ENCODE results near the gene COL6A3. TPM values are rescaled to one million over a fixed set of nuclear protein-coding genes. Genes with fewer than 3 reads are reported as not detected.

Gene COL6A3
- total and polyA plus RNA-seq, 2 donors (not counting 1 experiment from before 2014, with no cell fraction given) = 316 to 1,525 TPM

DNA sequence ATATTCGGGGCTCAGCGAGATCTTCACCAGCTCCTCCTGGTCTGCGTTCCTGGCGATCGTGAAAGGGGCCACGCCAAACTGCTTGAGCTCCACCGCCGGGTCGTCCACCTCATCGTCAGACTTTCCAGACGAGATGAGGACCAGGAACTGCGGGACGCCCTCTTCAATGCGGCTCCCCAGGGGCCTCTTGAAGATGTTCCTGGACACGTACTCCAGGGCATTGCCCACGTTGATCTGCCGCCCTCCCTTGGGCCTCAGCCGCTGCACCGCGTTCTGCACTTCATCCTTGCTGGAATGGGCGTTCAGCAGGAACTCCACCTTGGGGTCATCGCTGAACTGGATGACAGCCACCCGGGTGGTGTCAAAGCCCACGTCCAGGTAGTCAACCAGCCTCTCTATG, 42.1 kb downstream of the COL6A3 start:
- peaks cover 56% of the 10 kb centered on the region for H3K36me3 ChIP-seq (ENCODE audit: control insufficient read depth, insufficient read depth, low read length)
- DNase-seq (ENCODE audit: low read depth in 2 of 2) = no peak
- H3K4me3 ChIP-seq (replicated peaks in 1 of 4; ENCODE audit: control extremely low read depth in 1 of 4, insufficient read depth in 1 of 4, low read depth in 3 of 4, low read length in 4 of 4) = no peak overlapping the region
- H3K4me1 ChIP-seq (ENCODE audit: control insufficient read depth, extremely low read depth, insufficient read depth, low read length) = no peaks in the 10 kb centered on the region
- H3K27ac ChIP-seq (ENCODE audit: insufficient read depth, low read length) = no peak overlapping the region
- peaks cover 78% of the 10 kb centered on the region for H3K79me2 ChIP-seq (ENCODE audit: control insufficient read depth, insufficient read depth, low read length)
- no peaks in the 10 kb centered on the region for H3K27me3 ChIP-seq (ENCODE audit: control insufficient read depth, insufficient read depth, low read length)
- no peak overlapping the region for H3K4me2 ChIP-seq (ENCODE audit: extremely low read depth, insufficient read depth, low read length)
- H4K20me1 ChIP-seq (ENCODE audit: control insufficient read depth, extremely low read depth, insufficient read depth, low read length) = no peaks in the 10 kb centered on the region
- H3K9me3 ChIP-seq (ENCODE audit: control insufficient read depth, insufficient read depth, low read depth, low read length) = no peaks in the 10 kb centered on the region
- H3K9ac ChIP-seq (ENCODE audit: insufficient read depth, low read length) = no peak overlapping the region
- no peak overlapping the region for H2AFZ ChIP-seq (ENCODE audit: low read length)
- TF ChIP-seq CTCF (conservative IDR thresholded peaks at IDR 0.05 in 1 of 2, IDR thresholded peaks at IDR 0.05 in 1 of 2; ENCODE audit: low read depth in 1 of 2, low read length in 2 of 2) (no peak), EZH2 (IDR thresholded peaks at IDR 0.05; ENCODE audit: low read length, missing control alignments) (no peak)

- no peak overlapping the region for H3K9ac ChIP-seq (ENCODE audit: insufficient read depth, low read length)
- H4K20me1 ChIP-seq (ENCODE audit: control insufficient read depth, extremely low read depth, insufficient read depth, low read length) = no peaks in the 10 kb centered on the region
- no peak overlapping the region for H2AFZ ChIP-seq (ENCODE audit: low read length)
- H3K4me2 ChIP-seq (ENCODE audit: extremely low read depth, insufficient read depth, low read length) = no peak overlapping the region
- no peaks in the 10 kb centered on the region for H3K27me3 ChIP-seq (ENCODE audit: control insufficient read depth, insufficient read depth, low read length)
- TF ChIP-seq EZH2 (IDR thresholded peaks at IDR 0.05; ENCODE audit: low read length, missing control alignments) = no peak
- H3K27ac ChIP-seq (ENCODE audit: insufficient read depth, low read length) = no peak overlapping the region
- peaks cover 56% of the 10 kb centered on the region for H3K79me2 ChIP-seq (ENCODE audit: control insufficient read depth, insufficient read depth, low read length)
- peaks cover 62% of the 10 kb centered on the region for H3K36me3 ChIP-seq (ENCODE audit: control insufficient read depth, insufficient read depth, low read length)
- no peaks in the 10 kb centered on the region for H3K9me3 ChIP-seq (ENCODE audit: control insufficient read depth, insufficient read depth, low read depth, low read length)
- H3K4me3 ChIP-seq (replicated peaks in 1 of 4; ENCODE audit: control extremely low read depth in 1 of 4, insufficient read depth in 1 of 4, low read depth in 3 of 4, low read length in 4 of 4) = no peak overlapping the region
- H3K4me1 ChIP-seq (ENCODE audit: control insufficient read depth, extremely low read depth, insufficient read depth, low read length) = peaks cover 5% of the 10 kb centered on the region
- no peak for DNase-seq (ENCODE audit: low read depth in 2 of 2)
Measured at GRCh38 chr2:237365671-237366070, 48.3 kb downstream of the COL6A3 start.

DNA sequence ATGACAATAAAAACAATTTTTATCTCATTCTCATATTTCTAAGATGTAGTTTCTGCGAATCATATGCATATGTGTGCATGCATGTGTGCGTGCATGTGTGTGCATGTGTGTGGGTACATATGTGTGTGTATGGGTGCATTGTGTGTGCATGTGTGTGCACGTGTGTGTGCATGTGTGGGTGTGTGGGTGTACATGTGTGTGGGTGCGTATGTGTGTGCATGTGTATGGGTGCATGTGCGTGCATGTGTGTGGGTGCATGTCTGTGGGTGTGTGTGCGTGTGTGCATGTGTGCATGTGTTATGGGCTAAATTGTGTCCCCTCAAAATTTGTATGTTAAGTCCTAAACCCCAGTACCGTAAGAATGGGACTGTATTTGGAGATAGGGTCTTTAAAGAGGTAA, 49.3 kb downstream of the COL6A3 start:
- Histone ChIP-seq H3K4me2 (ENCODE audit: extremely low read depth, insufficient read depth, low read length) (no peak overlapping the region), H3K27ac (ENCODE audit: insufficient read depth, low read length) (no peak overlapping the region), H3K36me3 (ENCODE audit: control insufficient read depth, insufficient read depth, low read length) (peaks cover 70% of the 10 kb centered on the region), H3K9ac (ENCODE audit: insufficient read depth, low read length) (no peak overlapping the region), H3K9me3 (ENCODE audit: control insufficient read depth, insufficient read depth, low read depth, low read length) (no peaks in the 10 kb centered on the region), H3K79me2 (ENCODE audit: control insufficient read depth, insufficient read depth, low read length) (peaks cover 55% of the 10 kb centered on the region), H4K20me1 (ENCODE audit: control insufficient read depth, extremely low read depth, insufficient read depth, low read length) (no peaks in the 10 kb centered on the region), H3K27me3 (ENCODE audit: control insufficient read depth, insufficient read depth, low read length) (no peaks in the 10 kb centered on the region), H2AFZ (ENCODE audit: low read length) (no peak overlapping the region), H3K4me3 (replicated peaks in 1 of 4; ENCODE audit: control extremely low read depth in 1 of 4, insufficient read depth in 1 of 4, low read depth in 3 of 4, low read length in 4 of 4) (no peak overlapping the region), H3K4me1 (ENCODE audit: control insufficient read depth, extremely low read depth, insufficient read depth, low read length) (peaks cover 11% of the 10 kb centered on the region)
- TF ChIP-seq CTCF (conservative IDR thresholded peaks at IDR 0.05 in 1 of 2, IDR thresholded peaks at IDR 0.05 in 1 of 2; ENCODE audit: low read depth in 1 of 2, low read length in 2 of 2) = no peak
- no peak for TF ChIP-seq EZH2 (IDR thresholded peaks at IDR 0.05; ENCODE audit: low read length, missing control alignments)
- no peak for DNase-seq (ENCODE audit: low read depth in 2 of 2)
